Small intestine (tissue), 4 donors: ENCODE data around the gene CLOCK. TPM values are rescaled to one million over a fixed set of nuclear protein-coding genes. Genes with fewer than 3 reads are reported as not detected.

Experiments used
- polyA plus RNA-seq, 4 donors: library from polyadenylated mRNA; stranded (reverse) in 3 of 4; unstranded in 1 of 4; fragments of 200-250 nt in 3 of 4; fragments of 120-200 nt in 1 of 4; gene quantifications; one replicate each; pipeline versions ENCODE4 v1.2.1 to v1.2.3, GENCODE V29; 2013
- donor health status: healthy with polysubstance abuse.
- donor health status: Bipolar disorder and iron deficiency.
- donor health status: healthy.

The CLOCK gene
- polyA plus RNA-seq, 4 donors: 5.7 to 15.5 (median 7.0) TPM

Other genes with a start within 250 kb of the CLOCK start
- gene SRD5A3, start 200.7 kb downstream of the CLOCK start, polyA plus RNA-seq: 10 to 100 TPM in 1 of 4 donors, 1 to 10 TPM in 3; 4.6 to 21.9 (median 9.5) TPM
- gene TMEM165, start 151.0 kb downstream of the CLOCK start, polyA plus RNA-seq: 10 to 100 TPM; 26.7 to 52.4 (median 36.6) TPM
- not detected for gene PDCL2, start 45.3 kb upstream of the CLOCK start, polyA plus RNA-seq
- gene NMU, start 89.4 kb upstream of the CLOCK start, polyA plus RNA-seq: 10 to 100 TPM in 1 of 4 donors, under 1 TPM in 1, not detected in 2; 0.24 to 28.3 TPM